Subcutaneous adipose tissue (tissue), 4 donors: ENCODE measurements around the gene ZNF653. TPM values are rescaled to one million over a fixed set of nuclear protein-coding genes. Genes with fewer than 3 reads are reported as not detected.

Experiments
- total RNA-seq, 4 donors: library from RNA; depleted of rRNA; stranded (reverse); fragments of >200 nt; gene quantifications; one replicate each; pipeline ENCODE4 v1.1.0, GENCODE V29; 2016
- TF ChIP-seq, protein P1 (sequence below): fragments of 450-650 bp; IDR thresholded peaks from one replicate; pipeline ENCODE4 v1.5.1; 2016; ENCODE audit warnings: low read depth, mild to moderate bottlenecking, control low read depth, antibody characterized with exemption, moderate library complexity

ZNF653 gene
- total RNA-seq, 4 donors from 2014 or later, result 0.98 to 4.7 (median 3.4) TPM

DNA sequence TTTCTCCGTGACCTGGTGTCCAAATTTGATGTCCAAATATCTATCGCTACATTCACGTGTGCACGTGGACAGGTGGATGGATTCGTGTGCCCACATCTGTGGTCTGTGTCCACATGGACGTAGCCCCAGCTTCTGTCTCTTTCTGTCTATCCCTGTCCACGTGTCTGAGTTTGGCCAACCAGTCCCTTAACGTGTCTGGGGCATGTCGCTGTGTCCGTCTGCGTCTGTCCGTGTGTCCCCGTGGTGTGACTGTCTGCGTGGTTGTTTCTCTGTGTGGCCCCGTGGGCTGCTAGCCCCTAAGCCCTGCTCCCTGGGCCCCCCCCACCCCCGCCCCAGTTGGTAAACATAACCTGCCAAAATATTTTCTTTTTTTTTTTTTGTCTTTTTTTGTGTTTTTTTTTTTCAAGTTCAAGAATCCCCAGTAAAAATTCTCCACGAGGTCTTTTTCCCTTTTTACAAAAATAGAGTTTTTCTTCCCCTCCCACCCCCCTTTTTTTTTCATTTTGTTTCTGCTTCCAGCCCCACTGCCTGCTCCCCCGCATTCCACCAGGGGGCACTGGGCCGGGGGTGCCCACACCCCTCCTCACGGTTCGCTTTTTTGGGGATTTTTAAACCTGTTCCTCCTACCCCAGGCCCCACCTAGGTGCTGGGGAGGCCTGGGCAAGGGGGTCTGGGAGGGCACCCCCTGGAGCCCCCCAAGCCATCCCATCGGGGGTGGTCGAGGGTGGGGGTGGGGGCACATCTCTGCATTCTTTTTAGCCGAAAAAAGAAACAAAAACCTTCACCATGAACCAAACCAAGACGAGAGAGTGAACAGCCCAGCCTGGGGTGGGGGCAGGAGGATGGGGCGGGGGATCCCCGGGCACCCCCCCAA is 51.9 kb downstream of the ZNF653 start:
- TF ChIP-seq, protein P1, sequence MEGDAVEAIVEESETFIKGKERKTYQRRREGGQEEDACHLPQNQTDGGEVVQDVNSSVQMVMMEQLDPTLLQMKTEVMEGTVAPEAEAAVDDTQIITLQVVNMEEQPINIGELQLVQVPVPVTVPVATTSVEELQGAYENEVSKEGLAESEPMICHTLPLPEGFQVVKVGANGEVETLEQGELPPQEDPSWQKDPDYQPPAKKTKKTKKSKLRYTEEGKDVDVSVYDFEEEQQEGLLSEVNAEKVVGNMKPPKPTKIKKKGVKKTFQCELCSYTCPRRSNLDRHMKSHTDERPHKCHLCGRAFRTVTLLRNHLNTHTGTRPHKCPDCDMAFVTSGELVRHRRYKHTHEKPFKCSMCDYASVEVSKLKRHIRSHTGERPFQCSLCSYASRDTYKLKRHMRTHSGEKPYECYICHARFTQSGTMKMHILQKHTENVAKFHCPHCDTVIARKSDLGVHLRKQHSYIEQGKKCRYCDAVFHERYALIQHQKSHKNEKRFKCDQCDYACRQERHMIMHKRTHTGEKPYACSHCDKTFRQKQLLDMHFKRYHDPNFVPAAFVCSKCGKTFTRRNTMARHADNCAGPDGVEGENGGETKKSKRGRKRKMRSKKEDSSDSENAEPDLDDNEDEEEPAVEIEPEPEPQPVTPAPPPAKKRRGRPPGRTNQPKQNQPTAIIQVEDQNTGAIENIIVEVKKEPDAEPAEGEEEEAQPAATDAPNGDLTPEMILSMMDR, result no peak

DNA sequence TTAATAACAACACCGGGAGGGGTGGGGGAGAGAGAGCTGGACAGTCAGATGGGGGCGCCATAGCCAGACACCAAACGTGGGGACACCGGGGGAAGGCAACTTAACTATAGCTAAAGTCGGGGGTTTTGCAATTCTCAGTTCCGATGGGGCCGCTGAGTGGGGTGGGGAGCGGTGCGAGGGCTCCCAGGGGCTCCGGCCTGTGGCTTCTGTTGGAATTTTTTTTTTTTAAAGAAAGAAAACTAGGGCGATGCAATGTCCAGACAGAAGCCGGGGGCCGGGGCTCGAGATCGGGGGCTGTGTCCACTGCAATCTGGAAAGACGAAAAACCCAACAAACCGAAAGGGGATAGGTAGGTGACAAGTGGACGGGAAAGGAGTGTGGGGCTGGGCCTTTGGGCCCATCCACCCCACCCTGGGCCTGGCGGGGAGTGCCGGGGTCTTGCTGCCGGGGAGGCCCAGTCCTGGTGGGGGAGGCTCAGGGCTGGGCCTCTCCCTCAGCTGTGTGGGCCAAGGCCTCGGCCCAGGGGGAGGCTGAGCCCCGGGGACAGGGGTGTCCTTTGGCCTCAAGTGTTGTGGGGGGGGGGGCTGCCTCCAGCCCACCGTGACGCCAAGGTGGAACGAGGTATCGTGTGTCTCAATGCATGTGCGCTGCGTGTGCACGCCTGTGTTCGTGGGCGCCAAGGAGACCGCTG is 52.9 kb downstream of the ZNF653 start:
- TF ChIP-seq, protein P1, result no peak

DNA sequence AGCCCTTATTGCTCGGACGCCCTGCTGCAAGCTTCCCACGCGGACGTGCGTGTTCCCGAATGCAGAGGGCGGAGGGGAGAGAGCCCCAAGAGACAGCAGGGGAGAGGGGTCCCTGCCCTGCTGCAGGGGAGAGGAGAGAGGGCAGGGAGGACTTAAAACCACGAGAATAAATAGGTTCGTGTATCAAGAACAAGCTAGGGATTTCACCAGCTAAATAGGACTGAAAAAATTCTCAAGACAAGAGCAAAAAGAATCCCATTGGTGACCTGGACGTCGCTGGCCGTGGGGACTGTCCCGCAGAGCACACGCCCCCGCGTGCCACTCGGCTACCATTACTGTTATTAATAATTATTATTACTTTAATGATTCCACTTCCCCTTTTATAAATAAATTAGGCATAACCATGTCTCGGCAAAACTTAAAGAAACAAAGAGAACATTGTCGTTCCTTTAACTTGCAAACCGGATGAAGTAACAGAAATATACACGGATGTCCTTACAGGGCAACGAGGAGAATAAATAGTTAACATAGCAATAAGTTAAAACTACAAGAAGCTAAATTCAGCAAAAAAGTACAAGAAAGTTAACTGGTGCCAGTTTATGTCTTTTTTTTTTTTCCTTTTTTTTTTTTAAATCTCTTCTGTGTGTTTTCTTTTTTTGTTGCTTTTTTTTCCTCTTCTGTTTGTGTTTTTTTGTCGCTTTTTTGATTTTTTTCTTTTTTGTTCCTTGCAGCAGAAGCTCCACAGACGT is 53.6 kb downstream of the ZNF653 start:
- TF ChIP-seq, protein P1, result no peak

DNA sequence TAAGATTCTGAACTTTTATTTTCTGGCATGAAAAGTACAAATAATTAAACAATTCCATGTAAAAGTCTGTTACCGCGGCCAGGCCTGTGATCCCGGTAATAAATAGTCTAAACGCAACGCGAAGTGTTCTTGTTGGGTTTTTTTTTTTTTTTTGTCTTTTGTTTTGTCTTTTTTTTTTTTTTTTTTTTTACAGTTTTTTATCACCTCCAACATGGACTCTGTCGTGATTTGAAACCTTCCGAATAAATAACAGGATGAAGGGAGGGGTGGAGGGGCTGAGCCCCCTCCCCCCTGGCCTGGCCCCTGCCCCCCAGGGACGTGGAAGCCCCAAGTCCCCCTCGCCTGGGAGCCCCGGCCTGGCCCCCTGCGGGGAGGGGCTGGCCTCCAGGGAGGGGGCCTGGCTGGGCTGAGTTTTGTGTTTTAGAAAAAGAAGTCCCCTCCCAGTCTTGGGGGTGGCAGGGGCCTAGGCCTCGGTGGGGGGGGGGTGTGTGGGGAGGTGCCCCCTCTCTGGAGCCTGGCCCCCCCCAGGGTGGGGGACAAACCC is 54.2 kb downstream of the ZNF653 start:
- TF ChIP-seq, protein P1, result no peak

DNA sequence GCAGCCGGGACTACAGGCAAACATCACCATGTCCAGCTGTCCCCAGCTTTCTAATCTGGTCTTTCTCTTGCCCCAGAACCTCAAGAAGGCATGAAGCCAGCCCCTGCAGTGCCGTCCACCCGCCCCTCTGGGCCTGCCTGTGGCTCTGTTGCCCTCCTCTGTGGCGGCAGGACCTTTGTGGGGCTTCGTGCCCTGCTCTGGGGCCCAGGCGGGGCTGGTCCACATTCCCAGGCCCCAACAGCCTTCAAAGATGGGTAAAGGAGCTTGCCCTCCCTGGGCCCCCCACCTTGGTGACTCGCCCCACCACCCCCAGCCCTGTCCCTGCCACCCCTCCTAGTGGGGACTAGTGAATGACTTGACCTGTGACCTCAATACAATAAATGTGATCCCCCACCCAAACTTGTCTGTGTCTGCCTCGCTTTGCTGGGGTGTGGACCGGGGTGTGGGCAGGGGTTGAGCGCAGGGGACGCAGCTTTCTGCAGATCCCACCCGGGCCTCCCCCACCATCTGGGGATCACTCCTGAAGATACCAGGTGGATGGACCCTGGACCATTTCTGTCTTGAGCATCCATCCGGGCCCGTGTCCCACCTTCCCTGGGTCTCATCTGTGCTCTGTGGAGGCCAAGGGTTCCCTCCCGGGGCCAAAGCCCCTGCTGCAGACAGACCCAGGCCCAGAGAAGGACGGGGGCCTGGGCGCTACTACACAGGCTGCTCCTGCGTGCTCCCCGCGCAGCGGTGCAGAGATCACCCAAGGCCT is 54.9 kb downstream of the ZNF653 start:
- TF ChIP-seq, protein P1, result no peak

DNA sequence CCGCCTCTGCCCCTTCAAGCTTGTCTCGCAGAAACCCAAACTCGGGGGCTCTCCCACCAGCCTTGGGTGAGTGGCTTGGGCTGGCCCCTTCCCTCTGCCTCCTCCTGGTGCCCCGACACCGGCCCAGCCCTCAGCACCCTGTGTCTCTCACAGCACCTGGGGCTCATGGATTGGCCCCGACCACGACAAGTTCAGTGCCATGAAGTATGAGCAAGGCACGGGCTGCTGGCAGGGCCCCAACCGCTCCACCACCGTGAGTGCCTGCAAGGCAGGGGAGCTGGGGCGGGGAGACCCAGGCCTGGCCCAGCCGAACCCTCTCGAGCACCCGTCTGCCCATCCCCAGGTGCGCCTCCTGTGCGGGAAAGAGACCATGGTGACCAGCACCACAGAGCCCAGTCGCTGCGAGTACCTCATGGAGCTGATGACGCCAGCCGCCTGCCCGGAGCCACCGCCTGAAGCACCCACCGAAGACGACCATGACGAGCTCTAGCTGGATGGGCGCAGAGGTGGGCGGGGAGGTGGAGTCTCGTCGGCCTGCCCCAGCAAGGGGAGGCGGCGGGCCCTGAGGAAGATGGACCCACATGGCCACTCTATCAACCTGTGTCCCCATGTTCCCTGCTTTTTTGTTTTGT is 56.6 kb downstream of the ZNF653 start:
- TF ChIP-seq, protein P1, result no peak
